ENCODE results near the gene PDAP1. TPM values are rescaled to one million over a fixed set of nuclear protein-coding genes. Genes with fewer than 3 reads are reported as not detected.

The PDAP1 gene
- polyA plus RNA-seq, 1 of the 3 experiments (the other 2 are of a cell fraction), result 389 TPM

DNA sequence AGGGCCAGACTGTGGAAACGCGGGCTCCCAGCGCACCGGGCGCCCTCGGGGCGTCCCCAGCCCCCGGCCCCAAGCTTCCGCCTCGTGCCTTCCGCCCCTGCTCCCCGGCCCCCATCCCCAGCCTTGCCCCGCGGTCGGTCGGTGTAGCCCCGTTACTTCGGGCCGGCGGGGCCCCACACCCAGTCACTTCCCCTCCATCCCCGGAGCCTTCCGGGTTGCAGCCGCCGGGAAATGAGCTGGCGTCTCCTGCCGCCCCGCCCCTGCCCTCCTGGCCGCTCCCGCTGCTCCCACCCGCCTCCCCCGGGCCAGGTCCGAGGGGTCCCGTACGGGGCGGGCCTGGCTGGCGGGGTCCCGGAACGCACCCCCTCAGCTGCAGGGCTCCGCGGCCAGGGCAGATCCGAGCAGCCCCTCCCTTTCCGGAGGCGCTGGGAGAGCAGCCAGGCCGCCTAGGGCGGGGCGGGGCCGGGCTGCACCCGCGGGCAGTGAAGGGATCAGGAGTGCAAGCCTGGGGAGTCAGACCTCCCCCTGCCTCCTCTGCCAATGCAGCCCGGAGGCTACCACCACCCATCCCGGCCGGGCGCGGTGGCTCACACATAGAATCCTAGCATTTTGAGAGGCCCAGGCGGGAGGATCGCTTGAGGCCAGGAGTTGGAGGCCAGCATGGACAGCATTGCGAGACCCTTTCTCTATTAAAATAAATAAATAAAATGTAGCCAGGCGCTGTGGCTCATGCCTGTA, 33.2 kb downstream of the PDAP1 start (continued):
- TF ChIP-seq EZH2phosphoT487 (IDR thresholded peaks at IDR 0.05; ENCODE audit: borderline replicate concordance, low read depth) (no peak), EP300 (IDR thresholded peaks at IDR 0.05; ENCODE audit: borderline replicate concordance in 1 of 2, low read depth in 1 of 2, low read length in 1 of 2) (no peak), ELF1 (IDR thresholded peaks at IDR 0.05) (peak; percentile 83)

DNA sequence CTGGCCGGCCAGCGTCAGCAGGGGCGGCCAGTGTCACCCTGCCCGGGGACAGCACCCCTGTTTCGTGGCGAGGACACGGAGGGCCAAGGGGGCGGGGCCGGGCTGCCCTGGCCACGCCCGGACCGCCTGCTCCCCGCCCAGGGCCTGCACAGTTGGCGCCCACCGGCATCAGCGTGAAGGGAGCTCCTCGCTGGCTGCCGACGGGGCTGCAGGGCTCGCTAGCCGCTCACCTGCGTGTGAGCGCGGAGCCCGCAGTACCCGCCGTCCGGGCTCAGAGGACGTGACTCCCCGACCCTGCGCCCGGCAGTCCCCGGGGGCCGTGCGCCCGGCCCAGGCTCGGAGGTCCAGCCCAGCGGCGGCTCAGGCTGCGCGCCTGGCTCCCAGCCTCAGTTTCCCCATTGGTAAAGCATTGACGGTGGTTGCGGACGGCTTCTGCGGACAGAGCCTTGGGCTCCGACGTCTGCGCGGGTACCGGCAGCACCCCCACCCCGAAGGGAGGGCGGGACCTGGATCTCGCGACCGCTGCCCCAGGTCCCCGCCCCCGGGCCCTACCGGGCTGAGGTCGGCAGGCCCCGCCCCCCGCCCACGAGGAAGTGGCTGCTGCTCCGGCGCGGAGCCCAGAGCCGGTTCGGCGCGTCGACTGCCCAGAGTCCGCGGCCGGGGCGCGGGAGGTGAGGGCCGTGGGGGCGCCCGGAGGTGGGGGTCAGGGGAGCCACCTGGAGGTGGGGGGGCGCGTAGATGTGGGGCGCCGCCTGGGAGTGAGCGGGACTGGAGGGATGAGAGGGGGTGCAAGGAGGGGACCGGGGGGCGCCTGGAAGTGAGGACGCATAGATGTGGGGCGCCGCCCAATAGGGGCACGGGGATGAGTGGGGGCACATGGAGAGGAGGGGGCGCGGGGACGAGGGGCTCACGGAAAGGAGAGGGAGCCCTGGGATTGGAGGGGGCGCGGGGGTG, 34.0 kb downstream of the PDAP1 start, which contains the start of gene ARPC1B:
ARPC1B (plus strand) TSS at position 620 of the 954 bp plus-strand sequence. CDS start 10,985 bp downstream, outside the sequence.
- Histone ChIP-seq H3K9me2 (no peaks in the 10 kb centered on the region), H3K36me3 (replicated peaks in 1 of 2; ENCODE audit: control insufficient read depth in 1 of 2, insufficient read depth in 2 of 2, low read length in 1 of 2) (peaks cover 0 to 28% of the 10 kb centered on the region in 2 experiments), H3K79me2 (ENCODE audit: insufficient read depth) (peaks cover 49% of the 10 kb centered on the region), H2AFZ (ENCODE audit: low read depth) (peak within 1 kb of the TSS; percentile 76; the same call in 1 of the 2 replicates), H3K4me1 (ENCODE audit: control insufficient read depth in 1 of 2, insufficient read depth in 2 of 2, low read depth in 1 of 2, low read length in 1 of 2) (peaks cover 3 to 17% of the 10 kb centered on the region in 2 experiments; a peak in 2 of 4 replicates), H3K9me3 (no peaks in the 10 kb centered on the region), H3K27me3 (ENCODE audit: insufficient read depth) (no peaks in the 10 kb centered on the region), H3F3A (replicated peaks; ENCODE audit: insufficient read depth) (peaks cover 37% of the 10 kb centered on the region), H3K27ac (ENCODE audit: low read depth in 2 of 2, low read length in 1 of 2) (peak within 1 kb of the TSS; percentile 12 to 45; a peak in 3 of 4 replicates), H3K9ac (peak within 1 kb of the TSS; percentile 81), H3K4me2 (peak within 1 kb of the TSS; percentile 99), H3K4me3 (ENCODE audit: low read depth in 2 of 2, low read length in 1 of 2) (peak within 1 kb of the TSS; percentile 55 to 93), H4K20me1 (ENCODE audit: insufficient read depth) (peaks cover 36% of the 10 kb centered on the region)
- POLR2A ChIA-PET, result no interaction called here
- WGBS (ENCODE audit: low lambda C conversion rate), result 4% methylated on average over 68 of the region's 95 CpGs
- DNase-seq, result peak; percentile 99
- CTCF ChIA-PET, result interaction anchor here (1.0 kb wide), 2 partner anchors 9 to 35 kb away, joined by 3 read pairs; partner anchors contain the start of gene BUD31
- TF ChIP-seq MXI1 (IDR thresholded peaks at IDR 0.05; ENCODE audit: low read depth, low read length) (peak; percentile 78; the same call in 1 of the 2 replicates), RCOR1 (IDR thresholded peaks at IDR 0.05; ENCODE audit: low read length) (no peak), RXRA (IDR thresholded peaks at IDR 0.05; ENCODE audit: borderline replicate concordance, low read depth) (no peak), GABPA (IDR thresholded peaks at IDR 0.05; ENCODE audit: low read depth) (no peak), POLR2AphosphoS5 (IDR thresholded peaks at IDR 0.05; ENCODE audit: low read depth, low read length) (peak; percentile 77), ELF1 (IDR thresholded peaks at IDR 0.05) (peak; percentile 63; the same call in 1 of the 2 replicates), CHD2 (IDR thresholded peaks at IDR 0.05; ENCODE audit: low read length, partially characterized antibody) (peak; percentile 95), YY1 (IDR thresholded peaks at IDR 0.05; ENCODE audit: low read depth) (no peak), NRF1 (IDR thresholded peaks at IDR 0.05; ENCODE audit: low read depth, low read length) (no peak), SIN3A (IDR thresholded peaks at IDR 0.05; ENCODE audit: borderline replicate concordance, low read depth, low read length) (0 out of 2 replicates have a peak, but pooled peaks have one; percentile 16), SMC3 (IDR thresholded peaks at IDR 0.05; ENCODE audit: low read depth, low read length) (no peak), TAF1 (IDR thresholded peaks at IDR 0.05; ENCODE audit: borderline replicate concordance, low read depth, low read length) (peak; percentile 74)
- TF ChIP-seq, protein P1, sequence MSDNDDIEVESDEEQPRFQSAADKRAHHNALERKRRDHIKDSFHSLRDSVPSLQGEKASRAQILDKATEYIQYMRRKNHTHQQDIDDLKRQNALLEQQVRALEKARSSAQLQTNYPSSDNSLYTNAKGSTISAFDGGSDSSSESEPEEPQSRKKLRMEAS (IDR thresholded peaks at IDR 0.05; ENCODE audit: low read depth), result peak; percentile 42; the same call in 1 of the 2 replicates
- TF ChIP-seq, protein P2, sequence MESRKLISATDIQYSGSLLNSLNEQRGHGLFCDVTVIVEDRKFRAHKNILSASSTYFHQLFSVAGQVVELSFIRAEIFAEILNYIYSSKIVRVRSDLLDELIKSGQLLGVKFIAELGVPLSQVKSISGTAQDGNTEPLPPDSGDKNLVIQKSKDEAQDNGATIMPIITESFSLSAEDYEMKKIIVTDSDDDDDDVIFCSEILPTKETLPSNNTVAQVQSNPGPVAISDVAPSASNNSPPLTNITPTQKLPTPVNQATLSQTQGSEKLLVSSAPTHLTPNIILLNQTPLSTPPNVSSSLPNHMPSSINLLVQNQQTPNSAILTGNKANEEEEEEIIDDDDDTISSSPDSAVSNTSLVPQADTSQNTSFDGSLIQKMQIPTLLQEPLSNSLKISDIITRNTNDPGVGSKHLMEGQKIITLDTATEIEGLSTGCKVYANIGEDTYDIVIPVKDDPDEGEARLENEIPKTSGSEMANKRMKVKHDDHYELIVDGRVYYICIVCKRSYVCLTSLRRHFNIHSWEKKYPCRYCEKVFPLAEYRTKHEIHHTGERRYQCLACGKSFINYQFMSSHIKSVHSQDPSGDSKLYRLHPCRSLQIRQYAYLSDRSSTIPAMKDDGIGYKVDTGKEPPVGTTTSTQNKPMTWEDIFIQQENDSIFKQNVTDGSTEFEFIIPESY (IDR thresholded peaks at IDR 0.05; ENCODE audit: borderline replicate concordance, low read depth), result peak; percentile 71
- TF ChIP-seq, protein P3, sequence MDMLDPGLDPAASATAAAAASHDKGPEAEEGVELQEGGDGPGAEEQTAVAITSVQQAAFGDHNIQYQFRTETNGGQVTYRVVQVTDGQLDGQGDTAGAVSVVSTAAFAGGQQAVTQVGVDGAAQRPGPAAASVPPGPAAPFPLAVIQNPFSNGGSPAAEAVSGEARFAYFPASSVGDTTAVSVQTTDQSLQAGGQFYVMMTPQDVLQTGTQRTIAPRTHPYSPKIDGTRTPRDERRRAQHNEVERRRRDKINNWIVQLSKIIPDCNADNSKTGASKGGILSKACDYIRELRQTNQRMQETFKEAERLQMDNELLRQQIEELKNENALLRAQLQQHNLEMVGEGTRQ (IDR thresholded peaks at IDR 0.05; ENCODE audit: borderline replicate concordance, low read depth, low read length), result no peak
- TF ChIP-seq, protein P4, sequence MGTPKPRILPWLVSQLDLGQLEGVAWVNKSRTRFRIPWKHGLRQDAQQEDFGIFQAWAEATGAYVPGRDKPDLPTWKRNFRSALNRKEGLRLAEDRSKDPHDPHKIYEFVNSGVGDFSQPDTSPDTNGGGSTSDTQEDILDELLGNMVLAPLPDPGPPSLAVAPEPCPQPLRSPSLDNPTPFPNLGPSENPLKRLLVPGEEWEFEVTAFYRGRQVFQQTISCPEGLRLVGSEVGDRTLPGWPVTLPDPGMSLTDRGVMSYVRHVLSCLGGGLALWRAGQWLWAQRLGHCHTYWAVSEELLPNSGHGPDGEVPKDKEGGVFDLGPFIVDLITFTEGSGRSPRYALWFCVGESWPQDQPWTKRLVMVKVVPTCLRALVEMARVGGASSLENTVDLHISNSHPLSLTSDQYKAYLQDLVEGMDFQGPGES (IDR thresholded peaks at IDR 0.05; ENCODE audit: low read depth, low read length), result no peak

Data from SK-N-SH (cell line).